AG10803 (cell line): ENCODE measurements around the gene RNF128.

Experiments used
- DNase-seq: peaks from one replicate; pipeline ENCODE4 v3.0.0; 2010; ENCODE audit warnings: low read depth
- H3K4me3 ChIP-seq: 2 replicates; pipeline ENCODE4 v1.5.1; 2011; ENCODE audit warnings: mild to moderate bottlenecking, low read length, control low read depth
- TF ChIP-seq, protein P1 (sequence below): conservative IDR thresholded peaks from 2 replicates; pipeline ENCODE4 v1.5.1; 2011; ENCODE audit warnings: mild to moderate bottlenecking, low read length, control low read depth, inconsistent platforms

The RNF128 gene, protein sequence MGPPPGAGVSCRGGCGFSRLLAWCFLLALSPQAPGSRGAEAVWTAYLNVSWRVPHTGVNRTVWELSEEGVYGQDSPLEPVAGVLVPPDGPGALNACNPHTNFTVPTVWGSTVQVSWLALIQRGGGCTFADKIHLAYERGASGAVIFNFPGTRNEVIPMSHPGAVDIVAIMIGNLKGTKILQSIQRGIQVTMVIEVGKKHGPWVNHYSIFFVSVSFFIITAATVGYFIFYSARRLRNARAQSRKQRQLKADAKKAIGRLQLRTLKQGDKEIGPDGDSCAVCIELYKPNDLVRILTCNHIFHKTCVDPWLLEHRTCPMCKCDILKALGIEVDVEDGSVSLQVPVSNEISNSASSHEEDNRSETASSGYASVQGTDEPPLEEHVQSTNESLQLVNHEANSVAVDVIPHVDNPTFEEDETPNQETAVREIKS

DNA sequence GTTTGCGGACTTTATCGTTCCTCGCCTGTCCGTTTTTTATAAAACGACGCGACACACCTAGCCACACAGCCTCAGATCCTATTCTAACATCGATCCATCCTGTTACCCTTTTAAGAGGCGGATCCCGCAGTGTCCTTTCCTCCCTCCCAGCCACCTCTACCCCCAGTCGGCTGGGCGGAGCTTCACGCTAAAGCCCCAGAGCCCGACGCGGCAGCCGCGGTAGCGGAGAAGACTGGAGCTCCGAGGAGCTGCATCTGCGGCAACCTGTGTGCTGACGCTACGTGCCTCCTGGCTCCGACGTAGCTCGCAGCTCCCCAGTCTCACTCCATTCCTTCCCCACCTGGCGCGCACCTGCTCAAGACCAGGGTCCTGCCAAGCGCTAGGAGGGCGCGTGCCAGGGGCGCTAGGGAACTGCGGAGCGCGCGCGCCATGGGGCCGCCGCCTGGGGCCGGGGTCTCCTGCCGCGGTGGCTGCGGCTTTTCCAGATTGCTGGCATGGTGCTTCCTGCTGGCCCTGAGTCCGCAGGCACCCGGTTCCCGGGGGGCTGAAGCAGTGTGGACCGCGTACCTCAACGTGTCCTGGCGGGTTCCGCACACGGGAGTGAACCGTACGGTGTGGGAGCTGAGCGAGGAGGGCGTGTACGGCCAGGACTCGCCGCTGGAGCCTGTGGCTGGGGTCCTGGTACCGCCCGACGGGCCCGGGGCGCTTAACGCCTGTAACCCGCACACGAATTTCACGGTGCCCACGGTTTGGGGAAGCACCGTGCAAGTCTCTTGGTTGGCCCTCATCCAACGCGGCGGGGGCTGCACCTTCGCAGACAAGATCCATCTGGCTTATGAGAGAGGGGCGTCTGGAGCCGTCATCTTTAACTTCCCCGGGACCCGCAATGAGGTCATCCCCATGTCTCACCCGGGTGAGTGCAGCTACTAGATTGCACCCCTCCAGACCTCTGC is at the start of gene RNF128:
Gene RNF128, plus strand, starts transcription at position 217 of the 953 bp plus-strand sequence. Its CDS starts 213 bp downstream, at position 430.
- peak; percentile 15 for DNase-seq
- H3K4me3 ChIP-seq: peak within 1 kb of the TSS; percentile 65
- TF ChIP-seq, protein P1, sequence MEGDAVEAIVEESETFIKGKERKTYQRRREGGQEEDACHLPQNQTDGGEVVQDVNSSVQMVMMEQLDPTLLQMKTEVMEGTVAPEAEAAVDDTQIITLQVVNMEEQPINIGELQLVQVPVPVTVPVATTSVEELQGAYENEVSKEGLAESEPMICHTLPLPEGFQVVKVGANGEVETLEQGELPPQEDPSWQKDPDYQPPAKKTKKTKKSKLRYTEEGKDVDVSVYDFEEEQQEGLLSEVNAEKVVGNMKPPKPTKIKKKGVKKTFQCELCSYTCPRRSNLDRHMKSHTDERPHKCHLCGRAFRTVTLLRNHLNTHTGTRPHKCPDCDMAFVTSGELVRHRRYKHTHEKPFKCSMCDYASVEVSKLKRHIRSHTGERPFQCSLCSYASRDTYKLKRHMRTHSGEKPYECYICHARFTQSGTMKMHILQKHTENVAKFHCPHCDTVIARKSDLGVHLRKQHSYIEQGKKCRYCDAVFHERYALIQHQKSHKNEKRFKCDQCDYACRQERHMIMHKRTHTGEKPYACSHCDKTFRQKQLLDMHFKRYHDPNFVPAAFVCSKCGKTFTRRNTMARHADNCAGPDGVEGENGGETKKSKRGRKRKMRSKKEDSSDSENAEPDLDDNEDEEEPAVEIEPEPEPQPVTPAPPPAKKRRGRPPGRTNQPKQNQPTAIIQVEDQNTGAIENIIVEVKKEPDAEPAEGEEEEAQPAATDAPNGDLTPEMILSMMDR: no peak

- TF ChIP-seq, protein P1: no peak
- H3K4me3 ChIP-seq: no peak overlapping the region
- no peak for DNase-seq
These were observed 45.8 kb upstream of the RNF128 start for GRCh38 chrX:106680716-106681115.

GRCh38 chrX:106684207-106684606 is 42.3 kb upstream of the RNF128 start:
- TF ChIP-seq, protein P1: no peak
- H3K4me3 ChIP-seq: no peak overlapping the region
- DNase-seq: no peak

GRCh38 chrX:106692425-106693065 is 34.0 kb upstream of the RNF128 start:
- TF ChIP-seq, protein P1: no peak
- H3K4me3 ChIP-seq: no peak overlapping the region
- no peak for DNase-seq

DNA sequence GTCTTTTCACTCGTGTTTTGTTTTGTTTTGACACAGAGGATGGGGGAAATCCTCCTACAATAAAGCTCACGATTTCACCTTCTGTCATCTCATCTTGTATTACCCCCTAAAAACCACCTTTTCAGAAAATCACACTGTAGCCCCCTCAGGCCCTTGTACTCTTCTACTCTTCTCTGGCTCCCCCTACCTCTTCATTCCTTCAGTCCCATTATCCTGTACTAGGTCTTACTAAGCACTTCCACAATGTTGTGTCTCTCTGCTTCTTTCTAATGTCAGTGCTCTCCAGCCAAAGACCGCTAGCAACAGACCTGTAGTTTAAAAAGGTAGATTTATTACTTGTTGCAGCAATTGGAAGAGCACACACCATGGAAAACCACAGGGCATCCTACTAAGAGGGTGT is 30.0 kb upstream of the RNF128 start:
- no peak for DNase-seq
- TF ChIP-seq, protein P1: no peak
- no peak overlapping the region for H3K4me3 ChIP-seq

DNA sequence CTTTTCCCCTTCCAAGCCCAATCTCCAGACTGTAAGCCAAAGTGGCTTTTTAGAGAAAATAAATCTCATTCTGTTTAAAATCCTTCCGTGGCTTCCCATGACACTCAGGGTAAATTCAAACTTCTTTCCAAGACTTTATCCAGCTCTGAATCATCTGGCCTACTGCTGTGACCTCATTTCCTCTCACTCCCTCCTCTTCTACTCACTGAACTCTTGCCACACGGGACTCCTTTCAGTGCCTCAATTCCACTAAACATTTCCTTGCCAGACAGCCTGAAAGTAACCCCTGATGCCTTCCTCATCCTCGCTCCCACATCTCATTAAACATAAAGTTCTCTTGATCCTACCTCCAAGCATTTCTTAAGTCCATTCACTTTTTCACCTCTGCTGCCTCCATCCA is 27.8 kb upstream of the RNF128 start:
- DNase-seq: peak; percentile 21
- no peak overlapping the region for H3K4me3 ChIP-seq
- TF ChIP-seq, protein P1: no peak
